ENCODE measurements around the gene HOXB5. TPM values are rescaled to one million over a fixed set of nuclear protein-coding genes. Genes with fewer than 3 reads are reported as not detected.

HOXB5 gene
- polyA plus RNA-seq (ENCODE audit: insufficient read length in 4 of 4) = 10 to 100 TPM; 28.8 to 38.4 (median 33.5) TPM

DNA sequence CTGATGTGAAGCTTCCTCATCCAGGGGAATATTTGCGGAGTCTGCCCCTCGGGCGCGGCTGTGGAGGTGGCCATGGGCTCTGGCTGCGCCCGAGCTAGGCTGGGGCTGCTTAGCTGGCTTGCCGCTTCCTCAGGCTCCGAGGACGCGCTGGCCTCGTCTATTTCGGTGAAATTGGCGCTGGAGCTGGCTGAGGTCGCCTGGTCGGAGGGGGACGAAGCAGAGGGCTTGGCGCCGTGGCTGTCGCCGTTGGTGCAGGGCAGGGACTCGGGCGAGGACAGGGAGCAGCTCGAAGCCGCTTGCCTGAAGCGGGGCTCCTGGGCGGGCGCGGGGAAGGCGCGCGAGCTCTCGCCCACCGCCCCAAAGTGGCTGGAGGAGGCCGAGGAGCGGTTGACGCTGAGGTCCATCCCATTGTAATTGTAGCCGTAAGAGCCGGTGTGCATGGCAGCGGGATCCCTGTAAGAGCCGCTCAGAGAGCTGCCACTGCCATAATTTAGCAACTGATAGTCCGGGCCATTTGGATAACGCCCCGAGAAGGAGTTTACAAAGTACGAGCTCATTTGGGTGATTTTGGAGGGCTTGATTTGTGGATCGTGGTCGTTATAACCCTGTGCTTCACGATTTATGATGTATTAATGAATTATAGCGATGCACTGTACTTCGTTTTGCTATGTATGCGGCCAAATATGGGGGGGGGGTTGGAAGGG lies at the start of gene HOXB5:
Gene HOXB5, minus strand, starts transcription at position 654 of the 704 bp plus-strand sequence. Its CDS starts 97 bp downstream, at position 557.
- no peak for DNase-seq (ENCODE audit: low read depth in 4 of 4, low spot score in 3 of 4)

DNA sequence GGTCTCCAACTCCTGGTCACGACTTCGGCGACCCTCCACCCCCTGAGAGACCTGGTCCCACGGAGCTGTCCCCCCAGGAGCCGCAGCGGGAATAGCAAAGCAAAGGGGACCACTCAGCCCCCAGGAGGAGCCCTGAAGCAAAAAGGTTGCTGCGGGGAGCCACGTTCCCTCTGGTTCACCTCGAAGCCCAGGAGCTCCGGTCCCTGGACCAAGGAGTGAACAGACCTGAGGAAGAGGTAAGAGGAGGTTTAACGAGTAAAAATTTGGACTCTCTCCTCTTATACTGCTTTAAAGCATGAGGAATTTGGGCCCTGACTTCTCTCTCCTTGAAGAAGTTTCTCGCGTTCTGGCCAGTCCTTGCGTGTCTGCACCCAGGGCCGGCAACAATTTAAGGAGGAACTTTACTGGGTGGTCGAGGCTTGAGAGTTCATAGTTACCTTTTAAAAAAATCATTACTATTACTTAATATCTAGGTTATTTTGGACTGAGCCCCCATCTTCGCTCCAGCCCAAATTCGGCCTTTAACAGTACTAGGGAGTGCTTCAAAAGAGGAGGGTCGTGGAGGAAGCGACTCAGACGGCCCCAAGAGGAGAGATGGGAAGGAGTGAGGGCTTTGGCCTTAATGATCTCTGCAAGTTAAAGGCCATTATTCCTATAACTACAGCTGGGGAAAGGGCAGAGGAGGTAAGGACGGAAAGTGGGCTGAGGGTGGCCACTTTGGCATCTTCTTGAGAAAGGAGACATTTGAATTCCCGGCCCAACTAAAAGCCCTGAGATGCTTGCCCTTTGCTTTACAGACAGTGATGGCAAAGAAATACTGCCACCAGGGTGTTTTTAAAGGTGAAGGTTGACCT lies 49.5 kb upstream of the HOXB5 start:
- DNase-seq (ENCODE audit: low read depth in 4 of 4, low spot score in 3 of 4) = no peak

DNA sequence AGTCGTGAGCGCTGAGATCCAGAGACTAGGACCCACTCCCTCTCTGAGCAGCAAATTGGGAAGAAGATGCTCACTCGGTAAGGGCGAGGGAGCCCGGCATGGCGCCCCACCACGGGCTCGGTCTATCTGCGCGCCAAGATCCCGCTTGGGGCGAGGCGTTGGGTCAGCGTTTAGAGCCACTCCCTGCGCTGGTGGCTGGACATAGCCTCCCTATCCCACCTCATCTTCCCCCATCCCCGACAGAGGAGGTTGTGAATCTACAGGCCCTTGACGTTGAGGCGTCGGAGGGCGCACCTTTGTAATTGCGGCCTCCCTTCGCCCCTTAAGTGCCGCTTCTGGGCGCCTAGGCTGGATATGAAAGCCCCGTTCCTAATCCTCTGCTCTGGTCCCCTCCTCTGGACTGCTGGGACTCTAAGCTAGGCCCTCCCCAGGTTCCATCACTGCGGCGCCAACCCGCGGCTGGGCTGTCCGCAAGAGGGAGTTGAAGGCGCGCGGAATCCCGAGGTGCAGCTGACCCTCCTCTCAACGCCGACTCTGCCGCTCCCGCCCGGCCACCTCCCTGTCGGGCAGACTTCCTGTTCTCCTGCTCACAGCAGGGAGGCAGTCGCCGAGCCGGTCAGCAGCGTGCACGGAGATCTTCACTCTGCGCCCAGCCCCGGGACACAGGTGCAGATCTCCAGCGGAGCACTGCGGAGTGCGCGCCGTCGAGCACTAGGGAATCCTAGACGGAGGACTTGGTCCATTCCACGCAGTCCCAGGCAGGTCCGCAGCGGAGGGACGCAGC lies 48.7 kb upstream of the HOXB5 start:
- DNase-seq (ENCODE audit: low read depth in 4 of 4, low spot score in 3 of 4) = no peak

DNA sequence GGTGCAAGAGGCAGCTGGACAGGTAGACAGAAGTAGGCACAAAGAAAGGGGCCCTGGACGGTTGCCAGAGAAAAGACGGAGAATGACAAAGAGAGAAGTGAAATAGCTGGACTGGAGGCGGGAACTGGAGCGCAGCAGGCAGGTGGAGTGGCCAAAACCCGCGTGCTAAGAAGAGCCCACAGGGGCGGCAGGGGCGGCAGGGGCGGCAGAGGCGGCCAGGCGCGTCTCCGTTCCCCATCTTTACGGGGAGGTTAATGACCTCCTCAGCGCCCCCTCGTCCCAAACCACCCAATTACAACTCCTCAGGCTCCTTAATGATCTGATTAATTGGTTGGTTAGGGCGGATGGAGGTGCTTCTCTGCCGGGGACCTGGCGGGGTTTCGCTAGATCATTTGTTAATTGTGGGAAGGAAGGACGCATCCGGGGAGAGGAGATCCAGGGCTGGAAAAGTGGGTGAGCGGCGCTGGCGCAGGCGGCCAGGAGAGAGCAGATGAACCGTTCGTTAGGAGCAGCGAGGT lies 48.0 kb upstream of the HOXB5 start:
- DNase-seq (ENCODE audit: low read depth in 4 of 4, low spot score in 3 of 4) = no peak

DNA sequence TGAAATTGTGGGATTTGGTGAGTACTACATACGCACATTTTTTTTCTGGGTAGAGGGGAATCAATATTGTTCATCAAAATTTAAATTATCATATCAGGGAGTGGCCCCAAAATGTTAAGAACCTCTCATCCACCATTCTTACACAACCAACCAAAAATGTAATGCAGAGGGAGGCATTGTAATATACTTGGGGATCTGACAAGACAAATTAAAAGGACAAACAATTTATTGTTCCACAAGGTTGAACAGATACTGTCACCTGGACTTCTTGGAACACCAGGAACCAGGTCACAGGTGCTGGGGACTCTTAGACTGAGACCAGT lies 47.2 kb upstream of the HOXB5 start:
- no peak for DNase-seq (ENCODE audit: low read depth in 4 of 4, low spot score in 3 of 4)

DNA sequence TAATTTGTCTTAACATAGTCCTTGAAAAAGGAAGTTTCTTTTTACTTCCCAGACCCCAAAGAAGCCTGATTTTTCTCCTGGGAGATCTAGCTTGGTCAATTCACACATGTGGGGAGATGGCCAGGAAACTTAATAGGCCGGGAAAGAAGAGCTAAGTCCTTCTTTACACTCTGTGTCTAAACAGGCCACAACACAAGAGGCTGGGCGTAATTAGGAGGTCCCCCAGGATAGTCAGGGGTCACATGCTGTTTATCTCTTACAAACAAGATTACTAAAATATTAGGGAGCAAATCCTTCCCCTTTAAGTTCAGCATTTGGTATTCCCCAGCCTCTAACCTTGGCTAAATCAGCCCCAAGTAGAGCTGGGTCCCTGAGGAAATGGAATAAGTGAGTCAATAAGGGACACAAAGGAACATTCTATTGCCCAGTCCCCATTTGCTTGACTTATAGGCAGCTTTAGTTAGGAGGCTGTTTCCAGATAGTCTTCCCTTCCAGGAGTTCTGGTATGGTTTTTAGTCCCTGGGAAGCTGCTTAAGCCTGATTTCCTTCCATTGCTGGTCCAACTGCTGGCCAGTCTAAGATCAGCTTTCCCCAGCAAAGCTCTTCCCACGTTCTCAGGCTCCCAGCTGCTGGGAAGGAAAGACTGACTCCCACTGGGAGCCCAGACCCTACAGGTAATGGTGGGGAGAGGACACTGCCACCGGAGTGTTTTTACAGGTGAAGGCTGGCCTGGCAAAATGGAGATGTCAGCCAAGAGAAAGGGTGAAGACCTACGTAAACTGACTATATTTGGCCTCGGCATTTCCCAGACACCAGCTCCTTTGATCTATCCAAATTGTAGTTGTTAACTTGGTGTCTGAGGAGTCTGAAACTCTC lies 46.6 kb upstream of the HOXB5 start:
- DNase-seq (ENCODE audit: low read depth in 4 of 4, low spot score in 3 of 4) = no peak

DNA sequence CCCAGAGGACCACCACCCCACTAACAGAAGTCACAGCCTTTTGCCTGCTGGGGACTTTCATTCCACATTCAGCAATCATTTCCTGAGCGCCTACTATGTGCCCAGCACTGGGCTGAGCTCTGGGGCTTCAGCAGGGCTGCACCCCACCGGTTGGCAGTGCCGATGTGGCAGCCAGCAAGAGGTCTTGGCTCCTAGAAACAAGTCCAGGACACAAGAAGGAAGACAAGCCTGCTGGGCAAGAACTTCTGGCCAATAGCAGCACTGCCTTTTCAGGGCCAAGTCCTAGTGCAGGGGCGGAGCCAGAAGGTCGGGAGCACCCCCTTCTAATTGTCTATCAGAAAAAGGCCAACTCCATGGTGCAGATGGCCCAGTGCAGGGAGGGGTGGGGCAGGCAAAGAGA lies 45.6 kb upstream of the HOXB5 start:
- no peak for DNase-seq (ENCODE audit: low read depth in 4 of 4, low spot score in 3 of 4)

DNA sequence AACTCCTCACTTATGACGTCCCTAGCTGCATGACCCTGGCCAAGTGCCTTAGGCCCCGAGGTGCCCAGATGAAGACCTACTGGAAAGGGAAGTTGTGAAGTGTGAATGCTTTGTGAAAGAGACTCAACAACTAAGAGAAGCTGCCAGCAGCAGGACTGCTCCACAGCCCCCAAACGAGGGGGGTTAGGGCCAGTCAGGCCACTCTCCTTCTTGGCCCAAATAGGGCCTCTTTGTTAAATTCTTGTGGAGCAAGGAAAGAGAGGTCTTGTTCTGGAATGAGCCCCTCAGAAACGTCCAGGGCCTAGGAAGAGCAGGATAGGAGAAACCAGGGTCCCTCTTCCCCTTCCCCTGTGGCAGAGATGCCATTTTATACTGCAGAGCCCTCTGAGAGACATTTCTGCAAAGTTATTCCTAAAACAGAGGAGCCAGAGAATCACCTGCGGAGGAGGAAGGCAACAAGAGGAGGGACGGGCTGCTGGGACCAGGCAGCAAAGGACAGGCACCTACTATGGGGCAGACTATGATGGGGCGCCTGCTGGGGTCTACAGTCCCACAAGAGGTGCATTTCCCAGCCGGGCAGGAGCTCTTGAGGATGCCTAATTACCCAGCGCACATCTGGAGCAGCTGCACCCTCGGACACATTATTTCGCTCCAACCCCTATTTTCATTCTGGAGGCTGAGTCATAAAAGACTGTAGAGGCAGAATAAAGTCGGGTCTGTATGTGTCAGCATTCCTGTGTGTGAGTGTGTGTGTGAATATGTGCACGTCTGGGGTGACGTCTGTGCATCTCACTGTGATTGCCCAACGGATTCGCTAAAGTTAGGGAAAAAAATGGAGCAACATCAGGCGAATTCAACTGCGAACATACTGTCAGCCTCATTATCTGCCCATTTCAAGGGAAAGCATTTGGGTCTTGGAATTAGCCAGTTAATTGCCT lies 44.0 kb upstream of the HOXB5 start:
- no peak for DNase-seq (ENCODE audit: low read depth in 4 of 4, low spot score in 3 of 4)

DNA sequence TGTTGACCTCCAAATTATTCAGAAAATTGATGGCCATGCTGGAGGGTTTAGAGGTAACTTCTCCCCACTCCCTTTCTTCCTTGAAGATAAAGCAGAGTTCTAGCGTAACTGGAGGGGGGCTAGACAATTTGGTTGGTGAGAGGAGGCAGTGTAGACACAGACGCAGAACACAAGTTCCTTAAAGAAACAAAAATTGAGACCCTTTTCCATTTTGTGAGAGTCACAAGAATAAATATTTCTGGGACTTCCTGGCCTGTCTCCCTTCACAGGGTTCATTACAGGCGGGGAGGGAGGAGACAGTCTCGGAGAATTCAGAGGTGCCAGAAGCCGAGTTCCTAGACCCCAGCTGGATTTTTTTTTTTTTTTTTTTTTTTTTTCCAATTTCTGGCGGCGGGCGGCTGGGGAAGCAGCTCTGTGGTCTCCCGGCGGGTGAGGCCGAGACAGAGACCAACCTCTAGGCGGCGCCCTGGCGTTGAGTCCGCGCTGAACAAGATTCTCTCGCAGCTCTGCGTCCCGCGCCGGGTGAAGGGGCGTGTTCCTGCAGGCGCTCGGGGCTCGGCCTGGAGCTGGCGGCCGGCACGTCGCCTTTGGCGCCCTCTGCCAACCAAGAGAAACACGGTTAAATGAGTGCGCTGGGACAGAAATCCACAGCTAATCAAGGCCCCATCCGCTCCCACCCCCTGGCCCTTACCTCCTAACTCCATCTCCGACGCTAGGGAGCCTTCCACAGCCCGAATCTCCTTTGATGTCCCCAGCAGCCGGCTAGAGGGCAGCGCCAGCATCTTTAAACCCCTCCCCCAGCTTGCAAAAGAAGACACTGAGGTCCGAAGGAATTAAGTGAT lies 42.8 kb upstream of the HOXB5 start:
- no peak for DNase-seq (ENCODE audit: low read depth in 4 of 4, low spot score in 3 of 4)

DNA sequence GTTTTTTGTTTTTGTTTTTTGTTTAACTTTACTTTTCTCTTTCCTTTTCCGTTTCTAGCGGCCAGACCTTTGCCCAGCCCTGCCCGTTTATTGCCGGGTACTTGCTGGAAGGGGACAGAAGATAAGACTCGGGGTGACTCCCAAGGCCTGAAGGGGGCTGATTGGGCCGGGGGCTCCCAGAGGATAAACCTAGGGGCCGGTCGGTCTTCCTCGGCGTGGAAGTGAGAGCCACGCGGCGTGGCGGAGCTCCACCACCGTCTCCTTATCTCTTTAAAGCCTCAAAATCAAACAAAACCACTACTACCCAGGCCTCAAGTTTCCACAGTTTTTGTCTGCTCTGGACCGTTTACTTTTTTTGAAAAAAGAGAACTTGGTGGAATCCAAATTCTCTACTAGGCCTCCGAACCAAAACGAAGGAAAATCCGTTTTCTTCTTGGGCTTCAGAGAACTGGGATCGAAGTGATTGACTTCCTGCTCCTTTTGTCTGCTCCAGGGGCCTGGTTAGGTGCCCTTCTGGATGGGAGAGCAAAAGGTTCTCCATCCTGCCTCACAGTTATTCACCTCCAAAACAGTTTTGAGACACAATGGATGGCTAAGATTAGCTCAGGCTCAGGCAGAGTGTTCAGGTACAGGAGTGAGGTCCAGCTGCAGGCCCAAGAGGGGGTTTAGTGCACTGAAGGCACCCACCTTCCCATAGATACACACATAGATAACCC lies 41.1 kb upstream of the HOXB5 start:
- no peak for DNase-seq (ENCODE audit: low read depth in 4 of 4, low spot score in 3 of 4)

DNA sequence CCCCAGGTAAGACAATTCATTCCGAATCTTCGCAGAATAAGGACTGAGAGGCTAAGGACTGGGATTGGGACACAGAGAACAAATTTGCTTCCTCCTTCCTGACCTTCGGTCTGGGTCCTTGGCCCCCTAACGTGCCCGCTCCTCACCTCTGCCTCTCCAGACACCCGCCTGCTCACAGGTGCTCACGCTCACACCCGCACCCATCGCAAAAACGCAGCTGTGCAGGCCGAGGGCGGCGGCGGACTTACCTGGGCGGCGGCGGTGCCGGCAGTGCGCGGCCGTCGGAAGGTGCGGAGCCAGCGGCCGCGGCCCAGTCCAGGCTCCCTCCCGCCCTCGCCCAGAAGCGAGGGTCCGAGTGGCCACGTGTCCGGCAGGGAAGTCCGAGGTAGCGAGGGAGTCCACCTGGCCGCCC lies 39.7 kb upstream of the HOXB5 start:
- DNase-seq (ENCODE audit: low read depth in 4 of 4, low spot score in 3 of 4) = no peak

DNA sequence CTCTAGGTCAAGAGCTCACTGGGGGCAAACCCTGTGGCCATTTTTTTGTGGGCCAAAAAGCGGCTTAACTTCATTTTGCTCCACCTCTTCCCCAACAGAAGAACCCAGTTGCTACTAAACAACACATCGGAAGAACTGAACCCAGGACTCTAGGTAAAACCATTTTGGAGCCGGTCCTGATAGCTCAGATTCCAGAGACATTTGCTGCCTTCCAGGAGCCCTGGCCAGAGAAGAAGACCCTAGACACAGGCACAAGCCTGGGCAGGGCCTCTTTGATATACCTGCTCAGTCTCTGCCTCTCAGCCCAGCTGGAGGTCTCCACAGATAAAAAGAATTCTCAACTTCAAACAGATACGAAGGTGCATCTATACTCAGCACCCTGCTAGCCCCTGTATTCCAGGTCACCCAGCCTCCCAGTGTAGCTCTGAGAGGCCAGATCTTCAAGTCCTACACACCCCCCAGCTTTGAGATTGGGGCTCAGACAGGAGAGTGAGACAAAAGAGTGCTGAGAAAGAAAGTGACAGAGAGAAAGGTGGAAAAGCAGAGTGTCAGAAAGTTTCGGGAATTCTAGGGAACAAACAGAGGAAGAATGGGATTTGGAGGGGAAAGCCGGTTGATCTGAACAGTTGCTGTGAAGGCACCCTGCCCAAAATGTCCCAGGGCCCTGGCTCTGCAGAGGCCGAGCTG lies 39.1 kb upstream of the HOXB5 start:
- DNase-seq (ENCODE audit: low read depth in 4 of 4, low spot score in 3 of 4) = no peak

DNA sequence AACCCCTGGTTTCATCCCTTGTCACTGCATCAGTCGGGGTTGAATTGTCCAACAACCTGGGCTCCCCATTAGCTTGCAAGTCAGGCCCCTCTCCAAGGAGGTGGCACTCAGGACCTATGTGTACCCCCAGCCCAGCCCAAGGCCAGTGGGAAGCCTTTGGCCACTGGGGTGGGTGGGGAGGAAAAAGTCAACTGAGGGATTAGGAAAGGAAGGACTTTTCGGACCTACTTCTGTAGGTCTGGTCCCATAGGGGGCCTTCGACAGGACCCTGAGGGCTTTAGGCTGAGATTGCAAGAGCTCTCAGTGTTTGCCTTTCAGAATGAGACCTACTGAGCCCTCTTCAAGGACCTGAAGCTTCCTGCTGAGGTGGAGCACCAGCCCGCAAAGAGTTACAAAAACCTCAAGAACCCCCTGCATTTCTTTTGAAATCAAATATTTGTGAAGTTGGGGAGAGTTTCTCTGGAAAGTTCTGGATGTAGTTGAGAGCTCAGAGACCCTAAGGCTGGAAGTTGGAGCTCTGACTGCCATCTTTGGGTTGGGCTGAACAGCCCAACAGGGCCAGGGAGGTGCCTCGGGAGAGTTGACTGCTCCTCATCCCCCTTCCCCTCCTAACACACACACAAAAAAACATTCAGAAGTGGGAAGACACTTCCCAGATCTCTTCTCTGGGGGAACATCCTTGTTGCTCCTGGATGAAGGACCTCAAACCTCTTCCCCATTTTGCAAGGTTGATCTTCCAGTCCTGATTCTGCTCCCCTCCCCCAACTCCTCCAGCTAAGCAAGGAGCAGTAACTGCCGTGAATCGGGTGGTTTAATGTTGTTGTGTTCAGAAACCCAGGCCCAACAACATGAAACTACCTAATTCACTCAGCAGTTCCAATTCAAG lies 38.4 kb upstream of the HOXB5 start:
- no peak for DNase-seq (ENCODE audit: low read depth in 4 of 4, low spot score in 3 of 4)

DNA sequence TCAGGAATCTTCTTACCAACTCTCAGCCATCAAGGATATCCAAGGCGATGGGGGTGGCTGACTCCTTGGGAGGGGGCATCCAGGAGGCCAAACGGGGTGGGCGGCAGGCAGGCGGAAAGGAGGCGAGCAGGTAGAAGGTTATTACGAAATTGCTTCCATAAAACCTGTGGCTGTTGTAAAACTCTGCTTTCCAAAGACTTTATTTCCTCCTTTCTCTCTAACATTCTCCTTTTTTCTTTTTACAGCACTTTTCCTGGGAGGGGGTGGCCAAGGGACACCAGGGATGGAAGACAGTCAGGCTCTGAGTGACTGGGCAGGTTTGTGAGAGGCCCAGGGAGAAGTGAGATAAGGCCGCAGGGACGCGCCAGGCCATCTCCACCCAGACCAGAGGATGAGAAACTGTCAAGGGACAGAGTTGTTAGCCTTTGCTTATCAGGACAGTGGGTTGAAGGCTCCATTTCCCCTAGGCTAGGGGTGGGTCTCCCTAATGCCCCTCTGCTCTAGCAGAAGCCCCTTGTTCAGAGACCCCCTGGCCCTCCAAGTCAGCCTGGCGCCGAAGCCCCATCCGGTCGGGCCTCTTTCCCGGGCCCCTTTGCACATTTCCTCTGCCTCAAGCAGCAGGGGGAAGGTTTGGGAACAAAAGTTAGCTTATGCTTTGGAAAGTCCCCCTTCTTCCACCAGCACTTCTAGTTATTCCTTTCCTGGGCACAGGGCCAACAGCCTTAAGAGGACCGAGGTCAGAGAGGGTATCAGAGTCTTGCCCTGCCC lies 37.5 kb upstream of the HOXB5 start:
- DNase-seq (ENCODE audit: low read depth in 4 of 4, low spot score in 3 of 4) = no peak
